Right atrium auricular region (tissue), 2 donors: ENCODE data around the gene DNMT3L. TPM values are rescaled to one million over a fixed set of nuclear protein-coding genes. Genes with fewer than 3 reads are reported as not detected.
"Not testable (repeated sequence)": the region's sequence is repeated elsewhere in the genome, so short reads cannot be mapped to it uniquely, and the experiment has no call there.

ENCODE experiments used
- DNase-seq: peaks from one replicate; pipeline ENCODE4 v3.0.0-alpha.2; 2019; ENCODE audit warnings: low spot score
- H3K27ac ChIP-seq, 2 donors: fragments of 200-600 bp; sonication (generic); 1 replicate in 1 of 2; 2 replicates in 1 of 2; pipeline ENCODE4 v1.5.1; 2016 to 2019
- H3K27me3 ChIP-seq, 2 donors: fragments of 200-600 bp; sonication (generic); one replicate each; pipeline versions ENCODE4 v1.5.1 to v1.6.0; 2017 to 2019
- H3K36me3 ChIP-seq: fragments of 200-600 bp; sonication (generic); one replicate; pipeline ENCODE4 v1.5.1; 2016
- H3K4me1 ChIP-seq, 2 donors: fragments of 200-600 bp; sonication (generic); one replicate each; pipeline versions ENCODE4 v1.5.1 to v1.6.0; 2017 to 2019
- H3K4me3 ChIP-seq, 2 donors: fragments of 200-600 bp; sonication (generic); 1 replicate in 1 of 2; 2 replicates in 1 of 2; pipeline ENCODE4 v1.5.1; 2017 to 2019; ENCODE audit warnings: mild to moderate bottlenecking in 1 of 2, moderate library complexity in 1 of 2
- H3K9me3 ChIP-seq, 2 donors: fragments of 200-600 bp; sonication (generic); one replicate each; pipeline ENCODE4 v1.5.1; 2019
- CTCF ChIP-seq, 2 donors: fragments of 200-600 bp; sonication (generic); IDR thresholded peaks; one replicate each; pipeline ENCODE4 v1.5.1; 2019; ENCODE audit warnings: antibody characterized with exemption in 2 of 2
- total RNA-seq, 2 donors: library from RNA; depleted of rRNA; stranded (reverse); fragments of >200 nt; gene quantifications; one replicate each; pipeline ENCODE4 v1.1.0, GENCODE V29; 2016

DNMT3L gene
- total RNA-seq, 2 donors from 2014 or later, result not detected

- no peak for DNase-seq
- Histone ChIP-seq H3K27ac (no peak overlapping the region), H3K27me3 (no peaks in the 10 kb centered on the region), H3K9me3 (no peaks in the 10 kb centered on the region), H3K4me3 (no peak overlapping the region), H3K36me3 (peaks cover 7% of the 10 kb centered on the region), H3K4me1 (peaks cover 0 to 57% of the 10 kb centered on the region in 2 donors)
- no peak for TF ChIP-seq CTCF (IDR thresholded peaks at IDR 0.05)
Observed at GRCh38 chr21:44304011-44304616, 42.4 kb upstream of the DNMT3L start.

- Histone ChIP-seq H3K36me3 (peaks cover 7% of the 10 kb centered on the region), H3K9me3 (no peaks in the 10 kb centered on the region), H3K27ac (no peak overlapping the region), H3K4me3 (no peak overlapping the region), H3K4me1 (peaks cover 0 to 59% of the 10 kb centered on the region in 2 donors), H3K27me3 (no peaks in the 10 kb centered on the region)
- no peak for DNase-seq
- TF ChIP-seq CTCF (IDR thresholded peaks at IDR 0.05), result no peak
Observed at GRCh38 chr21:44303490-44303981, 41.8 kb upstream of the DNMT3L start.

GRCh38 chr21:44302573-44303401 lies 41.1 kb upstream of the DNMT3L start:
- not testable (repeated sequence) for H3K27ac ChIP-seq, H3K27me3 ChIP-seq, H3K36me3 ChIP-seq, H3K4me3 ChIP-seq, H3K9me3 ChIP-seq, DNase-seq
- peaks cover 0 to 63% of the 10 kb centered on the region in 2 donors for H3K4me1 ChIP-seq

GRCh38 chr21:44301961-44302406 lies 40.3 kb upstream of the DNMT3L start:
- peaks cover 0 to 70% of the 10 kb centered on the region in 2 donors for H3K4me1 ChIP-seq
- H3K4me3 ChIP-seq, result no peak overlapping the region
- H3K27me3 ChIP-seq, result no peaks in the 10 kb centered on the region
- H3K27ac ChIP-seq, result no peak overlapping the region
- no peak for DNase-seq
- no peaks in the 10 kb centered on the region for H3K36me3 ChIP-seq
- no peak for TF ChIP-seq CTCF (IDR thresholded peaks at IDR 0.05)
- H3K9me3 ChIP-seq, result no peaks in the 10 kb centered on the region

DNA sequence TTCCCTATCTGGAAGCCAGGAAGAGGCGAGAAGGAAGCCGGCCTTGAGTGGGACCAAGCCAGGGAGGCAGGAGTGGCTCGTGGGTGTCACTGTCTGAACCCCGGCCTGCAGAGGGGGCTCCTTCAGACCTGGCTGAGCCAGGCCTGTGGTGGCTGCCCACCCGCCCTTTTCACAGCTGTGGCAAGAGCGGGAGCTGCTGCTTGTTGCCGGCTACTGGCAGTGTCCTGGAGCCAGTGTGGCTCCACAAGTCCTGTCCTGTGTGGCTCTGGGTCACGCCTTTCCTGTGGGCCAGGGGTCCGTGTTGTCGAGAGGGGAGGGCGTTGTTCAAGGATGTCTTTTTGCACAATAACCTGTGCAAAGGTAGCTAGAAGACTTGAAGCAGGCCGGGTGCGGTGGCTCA lies 39.4 kb upstream of the DNMT3L start:
- Histone ChIP-seq H3K9me3 (no peaks in the 10 kb centered on the region), H3K36me3 (no peaks in the 10 kb centered on the region), H3K4me3 (peak overlapping the region; percentile 71 to 82), H3K27me3 (no peaks in the 10 kb centered on the region), H3K4me1 (peaks cover 0 to 70% of the 10 kb centered on the region in 2 donors), H3K27ac (peak overlapping the region; percentile 81 to 83)
- no peak for TF ChIP-seq CTCF (IDR thresholded peaks at IDR 0.05)
- no peak for DNase-seq

GRCh38 chr21:44300262-44300959 lies 38.7 kb upstream of the DNMT3L start:
- H3K27me3 ChIP-seq, result no peaks in the 10 kb centered on the region
- peaks cover 0 to 64% of the 10 kb centered on the region in 2 donors for H3K4me1 ChIP-seq
- DNase-seq, result peak; percentile 76
- H3K27ac ChIP-seq, result peak overlapping the region; percentile 81 to 83
- H3K36me3 ChIP-seq, result no peaks in the 10 kb centered on the region
- TF ChIP-seq CTCF (IDR thresholded peaks at IDR 0.05), result no peak
- H3K9me3 ChIP-seq, result no peaks in the 10 kb centered on the region
- H3K4me3 ChIP-seq, result peak overlapping the region; percentile 71 to 82
